Left cardiac atrium (tissue), 4 donors: Measurements from ENCODE around the gene CYTL1. TPM values are rescaled to one million over a fixed set of nuclear protein-coding genes. Genes with fewer than 3 reads are reported as not detected.

ENCODE experiments used
- ATAC-seq, 2 donors: fragments of 200-7000 bp; cut with Tn5 transposase; one replicate each; pipeline ENCODE4 v1.9.1; 2020; ENCODE audit warnings: mild to moderate bottlenecking in 2 of 2, moderate library complexity in 2 of 2
- DNase-seq: peaks from one replicate; pipeline ENCODE4 v3.0.0-alpha.2; 2020
- intact Hi-C, 2 donors: fragments of 100-400 bp; cut with DNase I; formaldehyde crosslinking; loops; one replicate each; pipeline versions ENCODE4 v1.14.1 to v1.15.1; 2022 to 2023
- total RNA-seq, 2 donors: library from RNA; stranded (reverse); fragmentation: NEBNext Ultra II Directional; extraction: Animal tissue kit (Norgen Biotek cat#: 25700); gene quantifications; one replicate each; pipeline ENCODE4 v1.2.1, GENCODE V29; 2021
- donor health status: DM: no; HTN: yes; CAD: no.
- donor health status: DM: no; HTN: yes; CAD: no; lungs with severe emphysema.
- donor health status: DM: yes; HTN: yes; CAD: no.
- donor health status: Dilated cardiomyopathy.

Gene CYTL1
- total RNA-seq, 2 donors from 2014 or later: 0.34 to 1.4 TPM

GRCh38 chr4:5037553-5038551 is 18.6 kb upstream of the CYTL1 start:
- DNase-seq (peak; percentile 31), ATAC-seq (peak; percentile 38 to 85)
- intact Hi-C loops: no loop called here

GRCh38 chr4:5036239-5036638 is 17.0 kb upstream of the CYTL1 start:
- intact Hi-C loops: no loop called here
- ATAC-seq (peak in 1 of 2 donors; percentile 21), DNase-seq (no peak)

- DNase-seq: no peak
- intact Hi-C loops: no loop called here
- no peak for ATAC-seq
Measured at GRCh38 chr4:5034206-5034605, 14.9 kb upstream of the CYTL1 start.

GRCh38 chr4:5033281-5033841 is 14.1 kb upstream of the CYTL1 start:
- peak; percentile 70 to 74 for ATAC-seq
- peak; percentile 58 for DNase-seq

GRCh38 chr4:5032813-5033212 is 13.6 kb upstream of the CYTL1 start:
- ATAC-seq (no peak), DNase-seq (no peak)
- intact Hi-C loops: no loop called here

More at GRCh38 chr4:5033281-5033841, 14.1 kb upstream of the CYTL1 start:
- intact Hi-C loops: no loop called here

- intact Hi-C loops: no loop called here
- DNase-seq (no peak), ATAC-seq (no peak)
Measured at GRCh38 chr4:5030927-5031326, 11.7 kb upstream of the CYTL1 start.

GRCh38 chr4:5030221-5030620 is 11.0 kb upstream of the CYTL1 start:
- ATAC-seq (no peak), DNase-seq (no peak)
- intact Hi-C loops: no loop called here

GRCh38 chr4:5029447-5029846 is 10.2 kb upstream of the CYTL1 start:
- DNase-seq: no peak
- ATAC-seq: no peak

GRCh38 chr4:5028480-5028879 is 9.2 kb upstream of the CYTL1 start:
- no peak for DNase-seq
- intact Hi-C loops: no loop called here
- ATAC-seq: no peak

More at GRCh38 chr4:5029447-5029846, 10.2 kb upstream of the CYTL1 start:
- intact Hi-C loops: no loop called here

- DNase-seq (no peak), ATAC-seq (no peak)
- intact Hi-C loops: no loop called here
Measured at GRCh38 chr4:5027346-5027745, 8.1 kb upstream of the CYTL1 start.

- no peak for DNase-seq
- intact Hi-C loops: no loop called here
- no peak for ATAC-seq
Measured at GRCh38 chr4:5026371-5026770, 7.1 kb upstream of the CYTL1 start.

GRCh38 chr4:5024673-5025072 is 5.4 kb upstream of the CYTL1 start:
- intact Hi-C loops: no loop called here
- ATAC-seq (peak in 1 of 2 donors; percentile 27), DNase-seq (no peak)

- DNase-seq (no peak), ATAC-seq (no peak)
- intact Hi-C loops: no loop called here
Measured at GRCh38 chr4:5021546-5021945, 2.3 kb upstream of the CYTL1 start.

GRCh38 chr4:5020341-5020740 is 1.1 kb upstream of the CYTL1 start:
- no peak for ATAC-seq
- no peak for DNase-seq
- intact Hi-C loops: no loop called here

- ATAC-seq (no peak), DNase-seq (no peak)
- intact Hi-C loops: no loop called here
Measured at GRCh38 chr4:5019796-5020195, 538 bp upstream of the CYTL1 start.

GRCh38 chr4:5018603-5019002 is 655 bp downstream of the CYTL1 start:
- DNase-seq (no peak), ATAC-seq (no peak)
- intact Hi-C loops: no loop called here

- ATAC-seq (no peak), DNase-seq (no peak)
- intact Hi-C loops: no loop called here
Measured at GRCh38 chr4:5018096-5018495, 1.2 kb downstream of the CYTL1 start.

GRCh38 chr4:5014007-5014682 is 5.1 kb downstream of the CYTL1 start:
- intact Hi-C loops: no loop called here
- no peak for DNase-seq
- ATAC-seq: no peak

- ATAC-seq (no peak), DNase-seq (no peak)
- intact Hi-C loops: no loop called here
Measured at GRCh38 chr4:5012958-5013357, 6.3 kb downstream of the CYTL1 start.

GRCh38 chr4:5012244-5012898 is 6.9 kb downstream of the CYTL1 start:
- ATAC-seq (no peak), DNase-seq (no peak)
- intact Hi-C loops: no loop called here
